Coronary artery (tissue), 2 donors: ENCODE results near the gene ACCSL.

ENCODE experiments used
- DNase-seq: peaks from one replicate; pipeline ENCODE4 v3.0.0-alpha.2; 2017; ENCODE audit warnings: low spot score
- H3K27ac ChIP-seq, 2 donors: fragments of 200-600 bp; sonication (generic); one replicate each; pipeline ENCODE4 v1.5.1; 2016 to 2019
- H3K4me3 ChIP-seq: fragments of 200-600 bp; sonication (generic); 2 replicates; pipeline ENCODE4 v1.5.1; 2016; ENCODE audit warnings: mild to moderate bottlenecking, moderate library complexity
- CTCF ChIP-seq: fragments of 200-600 bp; sonication (generic); IDR thresholded peaks from one replicate; pipeline ENCODE4 v1.5.1; 2019; ENCODE audit warnings: antibody characterized with exemption

Gene ACCSL

GRCh38 chr11:44018127-44018521 lies 29.7 kb upstream of the ACCSL start:
- TF ChIP-seq CTCF, result no peak
- Histone ChIP-seq H3K27ac (peak overlapping the region; percentile 76 to 92), H3K4me3 (no peak overlapping the region)

DNA sequence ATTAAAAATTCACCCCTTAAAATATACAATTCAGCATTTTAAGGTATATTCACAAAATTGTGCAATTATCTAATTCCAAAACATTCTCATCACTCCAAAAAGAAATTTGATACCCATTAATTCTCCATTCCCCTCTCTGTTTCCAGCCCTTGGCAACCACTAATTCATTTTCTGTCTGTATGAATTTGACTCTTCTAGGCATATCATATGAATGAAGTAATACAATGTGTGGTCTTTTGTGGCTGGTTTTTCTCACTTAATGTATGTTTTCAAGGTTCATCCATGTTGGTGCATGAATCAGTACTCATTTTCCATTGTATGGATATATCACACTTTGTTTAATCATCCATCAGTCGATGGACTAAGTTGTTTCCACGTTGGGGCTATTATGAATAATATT lies 29.0 kb upstream of the ACCSL start:
- H3K27ac ChIP-seq, result peak overlapping the region in 1 of 2 donors; percentile 92
- no peak for TF ChIP-seq CTCF
- no peak for DNase-seq

More at GRCh38 chr11:44018127-44018521, 29.7 kb upstream of the ACCSL start:
- DNase-seq, result peak; percentile 79

GRCh38 chr11:44024977-44025376 lies 22.8 kb upstream of the ACCSL start:
- DNase-seq, result no peak
- Histone ChIP-seq H3K4me3 (no peak overlapping the region), H3K27ac (no peak overlapping the region)
- no peak for TF ChIP-seq CTCF

More for the DNA sequence above, 29.0 kb upstream of the ACCSL start:
- H3K4me3 ChIP-seq, result no peak overlapping the region

DNA sequence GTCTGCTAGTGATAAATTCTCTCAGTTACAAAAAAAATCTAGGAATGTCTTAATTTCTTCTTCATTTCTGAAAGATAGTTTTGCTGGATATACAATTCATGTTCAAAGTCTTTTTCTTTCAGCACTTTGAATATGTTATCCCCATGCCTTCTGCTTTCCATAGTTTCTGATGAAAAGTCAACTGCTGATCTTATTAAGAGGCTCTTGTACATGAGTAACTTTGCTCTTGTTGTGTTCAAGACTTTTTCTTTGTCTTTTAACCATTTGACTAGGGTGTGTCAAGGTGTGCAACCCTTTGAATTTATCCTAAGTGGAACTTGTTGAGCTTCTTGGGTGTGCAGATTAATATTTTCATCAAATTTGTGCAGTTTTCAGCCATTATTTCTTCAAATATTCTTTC lies 22.1 kb upstream of the ACCSL start:
- no peak for TF ChIP-seq CTCF
- DNase-seq, result no peak
- Histone ChIP-seq H3K4me3 (no peak overlapping the region), H3K27ac (no peak overlapping the region)

GRCh38 chr11:44028401-44028800 lies 19.4 kb upstream of the ACCSL start:
- Histone ChIP-seq H3K27ac (peak overlapping the region in 1 of 2 donors; percentile 77), H3K4me3 (no peak overlapping the region)
- peak; percentile 31 for DNase-seq
- TF ChIP-seq CTCF, result no peak

DNA sequence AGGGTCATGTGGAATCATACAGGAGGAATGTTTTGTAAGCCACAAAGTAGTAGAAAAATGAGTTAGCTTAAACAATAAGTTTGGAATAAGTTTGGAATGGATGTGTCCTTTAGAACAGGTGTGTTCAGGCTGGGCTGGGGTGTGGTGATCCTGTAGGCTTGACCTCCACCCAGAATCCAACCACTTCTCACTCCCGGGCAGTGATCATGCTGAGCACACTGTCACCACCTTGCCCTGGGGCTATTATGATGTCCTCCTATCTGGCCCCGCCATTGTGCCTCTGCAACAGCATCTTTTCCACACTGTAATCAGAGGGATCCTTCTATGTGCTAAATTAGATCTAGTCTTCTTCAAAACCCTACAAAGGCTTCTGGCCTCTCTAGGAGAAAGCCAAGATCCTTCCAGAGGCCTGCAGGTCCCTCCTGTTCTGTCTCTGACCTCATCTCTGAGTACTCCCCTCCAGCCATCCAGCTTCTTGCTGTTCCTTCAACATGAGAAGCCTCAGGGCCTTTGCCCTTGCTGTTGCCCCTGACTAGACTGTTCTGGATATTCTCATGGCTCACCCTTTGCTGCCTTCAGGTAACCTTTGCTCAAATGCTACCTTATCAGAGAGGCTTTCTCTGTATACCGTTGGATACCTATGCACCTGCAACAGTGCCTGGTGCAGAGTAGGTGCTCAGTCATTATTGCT lies 18.8 kb upstream of the ACCSL start:
- DNase-seq, result peak; percentile 57

More for the DNA sequence above, 18.8 kb upstream of the ACCSL start:
- Histone ChIP-seq H3K27ac (peak overlapping the region; percentile 53 to 77), H3K4me3 (no peak overlapping the region)
- no peak for TF ChIP-seq CTCF
